Kidney tubule cell (primary cell): ENCODE data around the gene NUMBL.
A peak's percentile ranks its signal among the peaks of the same experiment; 100 is the strongest.
"Not testable (repeated sequence)": the region's sequence is repeated elsewhere in the genome, so short reads cannot be mapped to it uniquely, and the experiment has no call there.

ENCODE experiments used
- DNase-seq: peaks from one replicate; pipeline ENCODE4 v3.0.0-alpha.2; 2018; ENCODE audit warnings: low spot score

The NUMBL gene

DNA sequence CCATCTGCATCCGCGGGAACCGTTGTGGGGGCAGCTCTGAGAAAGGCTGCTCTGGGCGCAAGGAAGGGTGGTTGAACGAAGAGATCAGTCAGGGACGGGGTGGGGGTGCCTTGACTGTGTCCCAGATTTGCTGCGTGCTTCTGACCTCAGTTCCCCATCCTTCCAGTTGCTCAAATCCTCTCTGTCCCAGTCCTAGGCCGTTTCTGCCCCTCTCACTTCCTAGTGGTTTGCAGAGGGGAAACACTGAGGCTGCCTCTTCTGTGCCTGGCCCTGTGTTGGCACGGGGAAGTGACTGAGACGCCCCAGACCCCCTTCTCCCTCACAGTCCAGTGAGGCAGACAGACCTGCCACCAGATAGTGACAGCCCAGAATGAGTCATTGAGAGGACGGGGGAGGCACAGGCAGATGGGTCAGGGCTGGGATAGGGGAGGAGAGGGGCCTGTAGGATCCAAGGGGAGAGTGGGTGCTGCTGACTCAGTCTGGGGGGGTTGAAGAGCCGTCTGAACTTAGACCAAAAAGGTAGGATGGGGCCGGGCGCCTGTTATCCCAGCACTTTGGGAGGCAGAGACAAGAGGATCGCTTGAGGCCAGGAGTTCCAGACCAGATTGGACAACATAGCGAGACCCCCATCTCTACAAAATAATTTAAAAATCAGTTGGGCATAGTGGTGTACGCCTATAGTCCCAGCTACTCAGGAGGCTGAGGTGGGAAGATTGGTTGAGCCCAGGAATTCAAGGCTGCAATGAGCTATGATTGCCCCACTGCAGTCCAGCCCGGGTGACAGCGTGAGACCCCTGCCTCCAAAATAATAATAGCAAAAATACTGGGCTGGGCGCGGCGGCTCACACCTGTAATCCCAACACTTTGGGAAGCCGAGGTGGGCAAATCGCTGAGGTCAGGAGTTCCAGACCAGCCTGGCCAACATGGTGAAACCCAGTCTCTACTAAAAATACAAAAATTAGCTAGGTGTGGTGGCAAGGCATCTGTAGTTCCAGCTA, 26.5 kb downstream of the NUMBL start:
- DNase-seq = peak; percentile 31

DNA sequence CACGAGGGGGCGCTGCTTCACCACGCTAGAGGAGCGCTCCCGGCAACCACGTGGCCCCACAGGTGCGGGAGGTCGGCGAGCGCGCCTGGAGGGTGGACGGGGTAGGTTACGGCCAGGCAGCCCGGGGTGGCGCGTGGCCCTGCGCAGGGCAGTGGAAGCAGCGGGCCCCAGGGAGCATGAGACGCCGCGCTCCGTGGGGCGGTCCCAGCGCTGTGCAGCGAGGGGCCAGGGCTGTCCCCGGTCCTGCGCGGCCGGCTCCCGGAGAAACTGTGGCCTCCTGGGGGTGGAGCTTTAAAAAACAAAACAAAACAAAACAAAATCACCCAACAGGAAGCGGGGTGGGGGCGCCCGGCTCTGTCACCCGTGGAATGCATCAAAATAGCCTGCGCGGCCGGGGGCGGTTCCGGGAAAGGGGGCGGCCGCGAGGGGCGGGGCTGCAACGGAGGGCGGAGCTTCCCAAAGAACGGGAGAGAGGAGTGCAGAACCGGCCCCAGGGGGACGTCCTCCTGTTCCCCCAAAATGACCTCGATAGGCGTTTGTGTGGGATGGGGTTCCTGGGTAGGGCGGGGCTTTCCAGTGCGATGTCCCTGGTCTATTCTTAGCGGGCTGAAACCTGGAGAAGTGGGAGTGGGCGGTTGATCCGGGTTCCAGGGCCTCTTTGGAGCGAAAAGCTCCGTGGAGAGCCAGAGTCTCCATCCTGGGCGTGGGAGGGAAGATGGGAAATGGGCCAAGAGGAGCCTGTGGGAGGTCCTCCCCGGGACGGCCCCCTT, 27.3 kb downstream of the NUMBL start:
- DNase-seq = peak; percentile 88

DNA sequence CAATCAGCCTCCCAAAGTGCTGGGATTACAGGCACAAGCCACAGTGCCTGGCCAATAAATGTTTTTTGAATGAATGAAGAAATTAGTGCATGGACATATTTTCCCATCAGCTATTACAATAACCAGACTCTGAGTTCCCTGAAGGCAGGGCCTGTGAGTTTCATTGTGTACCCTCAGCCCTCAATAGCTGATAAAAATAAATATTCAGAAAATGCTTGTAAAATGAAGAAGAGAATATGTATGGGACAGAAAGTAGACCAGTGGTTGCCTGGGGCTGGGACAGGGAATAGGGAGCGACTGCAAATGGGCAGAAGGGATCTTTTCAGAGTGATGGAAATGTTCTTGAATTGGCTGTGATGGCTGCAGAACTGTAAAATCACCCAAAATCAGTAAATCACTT, 28.8 kb downstream of the NUMBL start:
- no peak for DNase-seq

DNA sequence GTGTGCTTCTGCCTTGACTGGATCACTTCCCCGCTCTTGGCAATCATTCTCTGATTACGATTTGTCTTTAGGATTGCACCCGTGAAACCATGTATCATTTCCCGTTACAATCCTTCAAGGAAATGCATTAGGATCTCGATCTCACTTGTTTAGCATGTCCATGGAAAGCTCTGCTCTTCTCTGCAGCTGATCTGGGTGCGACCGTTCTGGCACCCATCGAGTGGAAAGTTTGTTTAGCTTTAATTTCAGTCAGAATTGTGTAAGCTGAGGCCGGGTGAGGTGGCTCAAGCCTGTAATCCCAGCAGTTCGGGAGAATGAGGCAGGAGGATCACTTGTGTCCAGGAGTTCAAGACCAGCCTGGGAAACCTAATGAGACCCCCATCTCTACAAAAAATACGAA, 30.9 kb downstream of the NUMBL start:
- no peak for DNase-seq

DNA sequence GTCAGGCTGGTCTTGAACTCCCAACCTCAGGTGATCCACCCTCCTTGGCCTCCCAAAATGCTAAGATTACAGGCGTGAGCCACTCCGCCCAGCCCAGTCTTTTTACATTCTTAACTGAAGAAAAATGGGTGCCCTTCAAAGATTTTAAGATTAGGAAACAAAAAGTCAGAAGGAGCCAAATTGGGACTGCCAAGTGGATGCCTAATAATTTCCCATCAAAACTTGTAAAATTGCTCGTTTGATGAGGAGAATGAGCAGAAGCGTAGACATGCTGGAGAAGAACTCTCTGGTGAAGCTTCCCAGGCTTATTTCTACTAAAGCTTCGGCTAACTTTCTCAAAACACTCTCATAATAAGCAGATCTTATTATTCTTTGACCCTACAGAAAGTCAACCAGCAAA, 31.3 kb downstream of the NUMBL start:
- DNase-seq = no peak

DNA sequence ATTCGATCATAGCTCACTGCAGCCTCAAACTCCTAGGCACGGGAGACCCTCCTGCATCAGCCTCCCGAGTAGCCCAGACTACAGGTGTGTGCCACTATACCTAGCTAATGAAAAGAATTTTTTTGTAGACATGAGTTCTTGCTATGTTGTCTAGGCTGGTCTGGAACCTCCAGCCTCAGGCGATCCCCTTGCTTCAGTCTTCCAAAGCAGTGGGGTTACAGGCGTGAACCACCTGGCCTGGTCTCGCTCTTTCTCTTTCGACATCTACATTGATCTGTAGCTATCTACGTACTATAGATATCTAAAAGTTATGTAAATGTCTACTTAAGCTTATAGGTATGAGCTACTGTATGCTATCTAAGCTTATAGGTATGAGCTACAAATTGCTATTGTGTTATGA, 32.4 kb downstream of the NUMBL start:
- DNase-seq = no peak

DNA sequence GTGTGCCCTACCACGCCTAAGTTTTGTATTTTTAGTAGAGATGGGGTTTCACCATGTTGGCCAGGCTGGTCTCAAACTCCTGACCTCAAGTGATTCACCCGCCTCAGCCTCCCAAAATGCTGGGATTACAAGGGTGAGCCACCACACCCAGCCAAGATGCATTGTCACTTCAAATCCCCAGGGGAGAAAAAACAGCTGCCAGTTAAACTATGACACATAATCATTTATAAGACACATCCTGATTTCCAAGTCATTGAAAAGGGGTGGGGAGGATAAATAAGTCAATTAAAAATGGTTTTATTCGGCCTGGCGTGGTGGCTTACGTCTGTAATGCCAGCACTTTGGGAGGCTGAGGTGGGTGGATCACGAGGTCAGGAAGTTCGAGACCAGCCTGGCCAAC, 34.8 kb downstream of the NUMBL start:
- not testable (repeated sequence) for DNase-seq

DNA sequence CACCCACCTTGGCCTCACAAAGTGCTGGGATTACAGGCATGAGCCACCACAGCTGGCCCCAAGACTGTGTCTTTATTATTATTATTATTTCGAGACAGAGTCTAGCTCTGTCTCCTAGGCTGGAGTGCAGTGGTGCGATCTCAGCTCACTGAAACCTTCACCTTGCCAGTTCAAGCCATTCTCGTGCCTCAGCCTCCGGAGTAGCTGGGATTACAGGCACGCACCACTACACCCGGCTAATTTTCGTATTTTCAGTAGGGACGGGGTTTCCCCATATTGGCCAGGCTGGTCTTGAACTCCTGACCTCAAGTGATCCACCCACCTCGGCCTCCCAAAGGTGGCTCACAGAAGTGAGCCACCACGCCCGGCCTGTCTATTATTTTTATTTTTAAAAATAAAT, 38.1 kb downstream of the NUMBL start:
- not testable (repeated sequence) for DNase-seq

DNA sequence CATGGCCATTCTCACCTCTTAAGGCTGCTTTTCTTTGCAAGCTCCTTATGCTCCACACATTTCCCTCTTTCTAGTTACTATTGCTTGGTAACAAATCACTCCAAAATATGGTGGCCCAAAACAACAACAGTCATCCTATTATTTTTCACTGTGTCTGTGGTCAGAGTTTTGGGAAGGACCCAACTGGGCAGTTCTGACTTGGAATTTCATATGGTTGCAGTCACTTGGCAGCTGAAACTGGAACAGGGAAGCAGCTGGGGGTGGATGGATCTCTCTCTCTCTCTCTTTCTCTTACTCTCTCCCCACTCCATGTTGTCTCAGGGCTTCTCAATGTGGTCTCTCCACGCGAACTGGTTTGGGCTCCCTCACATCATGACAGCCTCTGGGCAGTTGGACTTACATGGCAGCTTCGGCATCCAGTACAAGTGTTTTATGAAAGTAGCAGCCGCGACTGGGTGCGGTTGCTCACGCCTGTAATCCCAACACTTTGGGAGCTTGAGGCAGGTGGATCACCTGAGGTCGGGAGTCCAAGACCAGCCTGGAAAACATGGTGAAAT, 39.6 kb downstream of the NUMBL start:
- no peak for DNase-seq

DNA sequence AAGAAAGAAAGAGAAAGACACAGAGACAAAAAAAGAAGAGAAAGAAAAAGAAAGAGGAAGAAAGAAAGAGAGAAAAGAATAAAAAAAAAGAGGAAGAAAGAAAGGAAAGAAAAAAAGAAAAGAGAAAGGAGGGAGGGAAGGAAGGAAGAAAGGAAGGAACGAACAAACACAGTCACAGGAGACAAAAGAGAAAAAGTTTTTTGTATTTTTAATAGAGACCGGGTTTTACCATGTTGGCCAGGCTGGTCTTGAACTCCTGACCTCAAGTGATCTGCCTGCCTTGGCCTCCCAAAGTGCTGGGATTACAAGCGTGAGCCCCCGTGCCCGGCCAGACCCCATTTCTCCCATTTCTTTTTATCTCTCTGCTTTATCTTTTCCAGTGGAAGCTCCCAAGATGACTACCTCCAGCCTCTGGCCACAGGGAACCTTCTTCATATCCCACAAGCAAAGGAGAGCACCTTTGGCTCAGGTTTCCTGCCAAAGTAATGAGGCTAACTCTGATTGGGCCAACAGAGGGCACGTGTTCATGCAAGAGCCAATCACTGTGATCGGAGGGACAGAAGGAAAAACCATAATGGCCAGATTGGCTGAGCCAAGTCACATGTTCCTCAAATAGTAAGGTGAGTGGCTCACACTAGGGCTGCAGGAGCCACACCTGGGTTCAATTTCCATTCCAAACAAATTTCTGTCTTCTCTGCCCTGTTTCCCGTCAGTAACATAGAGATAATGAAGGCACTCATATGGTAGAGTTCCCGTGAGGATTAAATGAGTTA, 40.4 kb downstream of the NUMBL start:
- not testable (repeated sequence) for DNase-seq

DNA sequence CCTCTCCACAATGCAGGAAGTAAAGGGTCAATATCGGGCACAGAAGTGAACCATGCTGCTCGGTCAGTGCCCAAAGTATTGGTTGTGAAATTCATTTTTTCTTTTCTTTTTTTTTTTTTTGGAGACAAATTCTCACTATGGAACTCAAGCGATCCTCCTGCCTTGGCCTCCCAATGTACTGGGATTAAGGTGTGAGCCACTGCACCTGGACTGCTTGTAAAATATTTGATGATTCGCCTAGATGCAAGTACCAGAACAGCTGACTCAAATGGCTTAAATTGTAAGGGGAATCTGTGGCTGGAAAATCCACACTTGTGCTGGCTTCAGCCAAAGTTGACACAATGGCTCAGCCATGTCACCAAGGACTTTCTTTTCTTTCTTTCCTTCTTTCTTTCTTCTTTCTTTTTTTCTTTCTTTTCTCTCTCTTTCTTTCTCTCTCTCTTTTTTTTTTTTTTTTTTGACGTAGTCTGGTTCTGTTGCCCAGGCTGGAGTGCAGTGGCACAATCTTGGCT, 43.7 kb downstream of the NUMBL start:
- DNase-seq = peak; percentile 81

DNA sequence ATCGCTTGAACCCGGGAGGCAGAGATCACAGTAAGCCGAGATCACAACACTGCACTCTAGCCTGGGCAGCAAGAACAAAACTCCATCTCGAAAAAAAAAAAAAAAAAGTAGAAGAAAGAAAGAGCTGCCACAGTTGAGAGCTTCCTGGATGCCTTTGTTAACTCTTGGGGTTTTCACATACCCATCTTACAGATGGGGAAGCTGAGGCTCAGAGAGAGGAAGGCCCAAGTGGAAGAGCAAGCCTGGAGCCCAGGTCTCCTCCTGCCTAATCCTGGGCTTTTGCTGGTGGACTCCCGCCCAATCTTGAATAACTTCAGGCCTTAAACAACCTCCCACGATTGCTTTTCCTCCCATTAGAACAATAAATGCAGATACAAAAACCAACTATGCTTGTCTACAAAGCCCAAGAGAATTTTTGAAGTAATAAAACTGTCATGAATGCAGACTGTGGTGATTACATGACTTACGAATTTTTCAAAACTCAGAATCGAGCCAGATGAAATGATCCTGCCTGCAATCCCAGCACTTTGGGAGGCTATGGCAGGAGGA, 47.6 kb downstream of the NUMBL start:
- no peak for DNase-seq

DNA sequence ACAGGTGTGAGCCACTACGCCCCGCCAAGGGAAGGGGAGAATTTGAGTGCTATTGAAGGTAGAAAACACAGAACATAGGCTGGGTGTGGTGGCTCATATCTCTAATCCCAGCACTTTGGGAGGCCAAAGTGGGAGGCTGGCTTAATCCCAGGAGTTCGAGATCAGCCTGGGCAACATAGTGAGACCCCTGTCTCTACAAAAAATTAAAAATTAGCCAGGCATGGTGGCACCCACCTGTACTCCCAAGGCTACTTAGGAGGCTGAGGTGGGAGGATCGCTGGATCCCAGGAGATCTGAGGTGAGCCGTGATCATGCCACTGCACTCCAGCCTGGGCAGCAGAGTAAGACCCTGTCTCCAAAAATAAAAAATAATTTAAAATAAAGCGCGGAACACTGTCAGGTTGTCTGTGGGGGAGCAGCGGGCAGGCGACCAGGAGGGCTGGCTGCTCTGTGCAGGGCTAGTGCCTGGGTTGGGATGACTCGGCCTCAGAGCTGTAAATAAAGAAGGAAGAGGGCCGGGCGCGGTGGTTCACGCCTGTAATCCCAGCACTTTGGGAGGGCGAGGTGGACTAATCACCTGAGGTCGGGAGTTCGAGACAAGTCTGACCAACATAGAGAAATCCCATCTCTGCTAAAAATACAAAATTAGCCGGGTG, 48.3 kb downstream of the NUMBL start:
- no peak for DNase-seq

DNA sequence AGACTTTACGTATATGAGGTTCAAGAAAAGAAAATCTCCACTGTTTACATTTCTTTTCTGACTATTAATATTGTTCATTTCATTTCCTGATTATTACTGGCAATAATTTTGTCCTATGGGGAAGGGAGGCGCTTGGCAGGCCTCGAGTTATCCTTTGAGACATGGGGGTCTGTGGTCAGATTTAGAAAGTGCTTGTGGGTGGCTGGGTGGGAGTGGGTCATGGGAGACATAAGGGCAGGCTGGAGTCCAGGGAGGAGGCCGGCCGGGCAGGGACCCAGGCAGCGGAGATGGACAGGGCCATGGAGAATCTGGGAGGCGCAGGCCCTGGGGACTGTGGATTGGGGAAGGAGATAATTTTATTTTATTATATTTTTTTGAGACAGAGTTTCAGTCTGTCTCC, 49.2 kb downstream of the NUMBL start:
- no peak for DNase-seq

DNA sequence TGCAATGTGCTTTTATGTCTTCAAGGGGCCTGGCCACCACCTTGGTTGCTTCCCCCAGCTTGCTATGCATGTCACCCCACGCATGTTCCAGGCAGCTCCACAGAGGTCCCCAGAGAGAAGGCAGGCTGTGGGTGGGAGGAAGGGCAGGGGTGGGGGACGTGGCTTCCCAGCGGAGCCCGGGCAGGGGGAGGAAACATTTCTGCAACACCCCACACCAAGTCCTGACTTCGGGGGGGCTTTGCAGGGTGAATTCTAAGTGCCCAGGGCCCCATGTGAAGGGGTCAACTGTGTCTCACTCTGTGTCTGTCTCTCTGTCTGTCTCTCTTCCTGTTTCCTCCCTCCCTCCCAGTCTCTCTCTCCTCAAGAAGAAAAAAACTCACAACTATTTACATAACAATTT, 49.7 kb downstream of the NUMBL start:
- DNase-seq = peak; percentile 49

DNA sequence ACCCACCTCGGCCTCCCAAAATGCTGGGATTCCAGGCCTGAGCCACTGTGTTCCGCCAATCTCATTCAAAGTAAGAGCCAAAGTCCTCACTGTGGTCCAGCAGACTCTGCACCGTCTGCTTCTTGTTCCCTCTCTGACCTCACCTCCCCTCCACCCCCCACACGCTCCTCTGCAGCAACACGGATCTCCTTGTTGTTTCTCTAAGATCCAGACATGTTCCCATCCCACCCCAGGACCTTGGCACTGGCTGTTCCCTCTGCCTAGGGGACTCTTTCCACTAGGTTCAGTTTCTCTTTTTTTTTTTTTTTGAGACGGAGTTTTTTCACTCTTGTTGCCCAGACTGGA, 50.8 kb downstream of the NUMBL start:
- no peak for DNase-seq

DNA sequence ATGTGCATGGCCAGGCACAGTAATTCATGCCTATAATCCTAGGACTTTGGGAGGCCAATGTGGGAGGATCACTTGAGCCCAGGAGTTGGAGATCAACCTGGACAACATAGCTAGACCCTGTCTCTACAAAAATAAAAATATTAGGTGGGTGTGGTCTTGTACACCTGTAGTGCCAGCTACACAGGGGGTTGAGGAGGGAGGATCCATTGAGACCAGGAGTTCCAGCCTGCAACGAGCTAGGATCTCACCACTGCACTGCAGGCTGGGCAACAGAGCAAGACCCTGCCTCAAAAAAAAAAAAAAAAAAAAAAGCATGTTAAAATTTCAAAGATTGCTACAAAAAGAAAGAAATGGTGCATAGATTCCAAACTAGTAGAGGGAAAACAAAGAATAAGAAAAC, 52.1 kb downstream of the NUMBL start:
- DNase-seq = no peak

DNA sequence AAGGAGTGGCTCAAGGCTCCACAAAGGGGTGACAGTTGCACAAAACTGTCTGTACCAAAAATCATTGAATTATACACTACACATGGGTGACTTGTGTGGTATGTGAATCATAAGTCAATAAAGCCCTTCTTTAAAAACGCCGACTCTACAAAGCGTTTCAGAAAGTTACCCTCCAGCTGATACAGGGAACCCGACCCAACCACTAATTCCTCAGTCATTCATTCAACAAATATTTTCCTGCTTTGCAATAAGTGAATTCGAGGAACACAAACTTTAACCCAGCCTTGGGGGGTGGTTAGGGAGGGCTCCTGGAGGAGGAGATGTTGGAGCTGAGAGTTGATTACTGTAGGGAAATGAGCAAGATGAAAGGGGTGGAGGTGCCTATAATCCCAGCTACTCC, 57.2 kb downstream of the NUMBL start:
- peak; percentile 55 for DNase-seq

DNA sequence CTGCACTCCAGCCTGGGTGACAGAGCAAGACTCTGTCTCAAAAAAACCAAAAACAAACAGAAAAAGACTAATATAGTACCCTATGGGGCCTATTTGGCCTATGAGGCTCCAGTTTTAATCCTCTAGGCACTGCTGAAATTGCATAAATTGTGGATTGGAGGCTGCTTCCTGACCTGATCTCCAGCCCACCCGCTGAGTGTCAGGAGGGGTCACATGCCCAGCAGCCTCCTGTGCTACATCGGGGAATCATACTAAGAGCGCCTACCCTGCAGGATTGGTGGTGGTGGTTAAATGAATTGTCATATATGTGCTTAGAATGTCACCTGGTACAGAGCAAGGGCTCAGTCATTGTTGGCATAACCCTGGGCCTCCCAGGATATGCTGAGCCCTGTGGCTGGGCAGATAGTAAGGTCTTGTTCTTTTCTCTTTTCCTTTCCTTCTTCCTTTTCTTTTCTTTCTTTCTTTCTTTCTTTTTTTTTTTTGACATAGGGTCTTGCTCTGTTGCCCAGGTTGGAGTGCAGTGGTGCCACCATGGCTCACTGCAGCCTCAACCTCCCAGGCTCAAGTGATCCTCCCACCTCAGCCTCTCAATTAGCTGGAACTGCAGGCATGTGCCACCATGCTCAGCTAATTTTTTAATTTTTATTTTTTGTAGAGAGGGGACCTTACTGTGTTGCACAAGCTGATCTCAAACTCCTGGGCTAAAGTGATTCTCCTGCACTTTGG, 58.0 kb downstream of the NUMBL start:
- no peak for DNase-seq

DNA sequence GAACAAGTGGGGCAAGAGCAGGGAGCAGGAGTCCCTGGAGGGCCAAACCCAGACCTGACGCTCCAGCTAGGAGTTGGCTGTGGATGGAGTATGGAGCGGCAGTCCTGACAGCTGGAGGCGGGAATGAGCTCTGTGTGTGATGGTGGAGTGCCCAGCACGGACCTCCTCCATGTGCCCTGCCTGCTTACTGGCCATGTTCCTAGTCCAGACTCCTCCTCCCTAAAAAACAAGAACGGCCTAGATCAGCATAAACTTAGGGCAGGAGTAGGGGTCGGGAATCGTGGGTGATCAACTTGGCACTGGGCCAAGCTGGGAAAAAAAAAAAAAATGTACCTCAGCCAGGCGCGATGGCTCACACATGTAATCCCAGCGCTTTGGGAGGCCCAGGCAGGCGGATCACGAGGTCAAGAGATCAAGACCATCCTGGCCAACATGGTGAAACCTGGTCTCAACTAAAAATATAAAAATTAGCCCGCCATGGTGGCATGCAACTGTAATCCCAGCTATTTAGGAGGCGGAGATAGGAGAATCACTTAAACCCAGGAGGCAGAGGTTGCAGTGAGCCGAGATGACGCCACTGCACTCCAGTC, 59.8 kb downstream of the NUMBL start:
- DNase-seq = no peak
